GM03348 (cell line): ENCODE measurements around the gene EGFR.

Source experiments
- DNase-seq: peaks from one replicate; pipeline ENCODE4 v3.0.0; 2012; ENCODE audit warnings: low spot score

Gene EGFR

DNA sequence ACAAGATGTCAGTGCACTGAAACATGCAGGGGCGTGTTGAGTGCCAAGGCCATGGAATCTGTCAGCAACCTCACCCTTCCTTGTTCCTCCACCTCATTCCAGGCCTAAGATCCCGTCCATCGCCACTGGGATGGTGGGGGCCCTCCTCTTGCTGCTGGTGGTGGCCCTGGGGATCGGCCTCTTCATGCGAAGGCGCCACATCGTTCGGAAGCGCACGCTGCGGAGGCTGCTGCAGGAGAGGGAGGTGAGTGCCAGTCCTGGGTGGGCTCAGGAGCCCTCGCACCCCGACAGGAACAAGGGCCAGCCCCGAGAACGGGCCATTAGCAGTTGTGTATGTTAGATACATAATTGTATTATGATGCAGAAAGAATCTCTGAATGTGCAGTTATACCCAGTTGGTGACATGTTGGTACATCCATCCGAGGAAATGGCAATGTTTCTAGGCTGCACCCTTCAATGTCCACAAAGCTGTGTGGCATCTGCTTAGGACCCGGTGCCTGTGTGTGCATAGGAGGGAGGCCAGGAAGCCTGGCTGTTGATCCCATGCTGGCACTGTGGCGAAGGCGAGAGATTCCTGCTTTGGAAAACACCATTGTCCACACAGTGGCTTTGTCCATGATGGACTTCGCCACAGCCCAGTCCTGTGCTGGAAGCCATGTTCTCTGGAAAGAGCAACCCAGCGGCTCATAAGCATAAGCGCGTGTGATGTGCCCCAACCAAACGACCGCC lies 154.2 kb downstream of the EGFR start:
- no peak for DNase-seq

DNA sequence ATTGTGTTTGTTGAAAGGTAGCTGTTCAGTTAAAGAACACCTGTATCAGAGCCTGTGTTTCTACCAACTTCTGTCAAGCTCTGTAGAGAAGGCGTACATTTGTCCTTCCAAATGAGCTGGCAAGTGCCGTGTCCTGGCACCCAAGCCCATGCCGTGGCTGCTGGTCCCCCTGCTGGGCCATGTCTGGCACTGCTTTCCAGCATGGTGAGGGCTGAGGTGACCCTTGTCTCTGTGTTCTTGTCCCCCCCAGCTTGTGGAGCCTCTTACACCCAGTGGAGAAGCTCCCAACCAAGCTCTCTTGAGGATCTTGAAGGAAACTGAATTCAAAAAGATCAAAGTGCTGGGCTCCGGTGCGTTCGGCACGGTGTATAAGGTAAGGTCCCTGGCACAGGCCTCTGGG lies 154.9 kb downstream of the EGFR start:
- no peak for DNase-seq

DNA sequence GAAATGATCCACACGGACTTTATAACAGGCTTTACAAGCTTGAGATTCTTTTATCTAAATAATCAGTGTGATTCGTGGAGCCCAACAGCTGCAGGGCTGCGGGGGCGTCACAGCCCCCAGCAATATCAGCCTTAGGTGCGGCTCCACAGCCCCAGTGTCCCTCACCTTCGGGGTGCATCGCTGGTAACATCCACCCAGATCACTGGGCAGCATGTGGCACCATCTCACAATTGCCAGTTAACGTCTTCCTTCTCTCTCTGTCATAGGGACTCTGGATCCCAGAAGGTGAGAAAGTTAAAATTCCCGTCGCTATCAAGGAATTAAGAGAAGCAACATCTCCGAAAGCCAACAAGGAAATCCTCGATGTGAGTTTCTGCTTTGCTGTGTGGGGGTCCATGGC lies 155.6 kb downstream of the EGFR start:
- no peak for DNase-seq

DNA sequence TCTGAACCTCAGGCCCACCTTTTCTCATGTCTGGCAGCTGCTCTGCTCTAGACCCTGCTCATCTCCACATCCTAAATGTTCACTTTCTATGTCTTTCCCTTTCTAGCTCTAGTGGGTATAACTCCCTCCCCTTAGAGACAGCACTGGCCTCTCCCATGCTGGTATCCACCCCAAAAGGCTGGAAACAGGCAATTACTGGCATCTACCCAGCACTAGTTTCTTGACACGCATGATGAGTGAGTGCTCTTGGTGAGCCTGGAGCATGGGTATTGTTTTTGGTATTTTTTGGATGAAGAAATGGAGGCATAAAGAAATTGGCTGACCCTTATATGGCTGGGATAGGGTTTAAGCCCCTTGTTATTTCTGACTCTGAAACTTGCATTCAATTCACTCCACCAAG lies 156.0 kb downstream of the EGFR start:
- DNase-seq = no peak

DNA sequence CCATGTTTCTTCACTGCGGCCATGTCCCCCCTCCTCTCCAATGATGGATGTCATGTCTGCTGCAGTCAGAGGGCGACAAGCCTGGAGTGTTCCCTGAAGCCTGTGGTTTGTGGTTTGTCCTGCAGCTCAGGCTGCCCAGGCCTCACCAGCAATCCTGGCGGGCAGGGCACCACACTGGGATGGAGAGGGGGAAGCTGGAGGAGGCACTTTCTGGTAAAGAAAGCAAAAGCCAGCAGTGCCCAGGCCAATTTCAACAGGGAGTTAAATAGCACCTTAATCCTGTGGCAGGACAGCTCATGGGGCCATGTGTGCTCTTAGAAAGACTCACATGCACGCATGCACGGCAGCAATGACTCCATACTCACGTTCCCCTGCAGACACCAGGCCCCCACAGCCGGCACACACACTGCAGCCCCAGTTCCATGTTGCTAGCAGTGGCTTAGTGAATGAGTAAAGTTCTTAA lies 158.3 kb downstream of the EGFR start:
- DNase-seq = no peak

DNA sequence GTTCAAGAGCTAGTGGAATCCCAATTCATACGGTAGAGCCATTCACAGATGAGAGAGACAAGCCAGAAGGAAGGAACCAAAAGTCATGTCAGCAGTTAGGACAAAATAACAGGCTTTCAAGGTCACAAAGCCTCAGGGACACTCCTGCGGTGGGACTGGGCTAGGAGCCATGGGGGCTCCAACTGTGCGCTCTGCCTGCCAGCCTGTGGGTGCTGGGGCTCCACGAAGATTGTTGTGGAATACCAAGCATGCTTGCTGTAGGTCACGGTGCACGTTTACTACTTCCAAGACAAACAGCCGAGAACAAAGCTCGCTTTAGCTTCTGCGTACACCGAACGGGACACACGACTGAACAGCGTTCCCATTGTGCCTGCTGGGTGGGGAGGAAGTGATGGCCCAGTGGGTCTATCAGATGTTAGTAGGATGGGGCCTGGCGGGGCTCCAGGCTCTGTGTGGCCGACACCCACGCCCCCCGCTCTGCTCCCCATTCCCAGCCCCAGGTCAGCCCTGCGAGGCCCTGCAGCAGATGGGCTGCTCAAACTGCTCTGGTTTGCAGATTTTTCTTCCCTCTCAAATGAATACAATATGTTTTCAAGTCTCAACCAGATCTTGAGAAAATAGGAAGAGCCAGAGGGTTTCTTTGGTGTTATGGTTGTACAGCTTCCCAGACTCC lies 158.9 kb downstream of the EGFR start:
- DNase-seq = no peak

DNA sequence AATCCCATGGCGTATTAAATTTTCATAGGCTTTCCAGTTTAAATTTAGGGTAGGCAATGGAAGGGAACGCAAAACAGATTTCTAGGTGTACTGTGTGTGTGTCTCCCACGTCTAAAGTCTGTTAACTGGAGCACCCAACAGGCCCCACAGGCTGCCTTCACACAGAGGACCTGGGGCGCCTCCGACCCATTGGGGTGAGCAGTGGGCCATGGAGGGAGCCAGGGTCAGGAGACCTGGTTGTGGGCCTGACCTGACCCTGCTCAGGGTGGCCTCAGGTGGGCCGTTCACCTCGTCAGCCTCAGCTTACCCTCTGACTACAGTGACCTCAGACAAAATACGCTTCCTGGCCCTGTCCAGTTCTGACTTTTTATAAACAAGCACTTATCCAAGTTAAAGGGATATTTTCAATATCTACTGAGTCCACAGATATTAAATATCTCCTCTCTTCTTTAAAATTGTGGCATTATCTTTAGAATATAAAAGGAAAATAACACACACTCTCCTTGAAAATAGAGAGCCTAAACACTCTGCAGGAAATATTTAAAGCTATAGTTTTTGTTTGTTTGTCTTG lies 159.6 kb downstream of the EGFR start:
- DNase-seq = no peak

DNA sequence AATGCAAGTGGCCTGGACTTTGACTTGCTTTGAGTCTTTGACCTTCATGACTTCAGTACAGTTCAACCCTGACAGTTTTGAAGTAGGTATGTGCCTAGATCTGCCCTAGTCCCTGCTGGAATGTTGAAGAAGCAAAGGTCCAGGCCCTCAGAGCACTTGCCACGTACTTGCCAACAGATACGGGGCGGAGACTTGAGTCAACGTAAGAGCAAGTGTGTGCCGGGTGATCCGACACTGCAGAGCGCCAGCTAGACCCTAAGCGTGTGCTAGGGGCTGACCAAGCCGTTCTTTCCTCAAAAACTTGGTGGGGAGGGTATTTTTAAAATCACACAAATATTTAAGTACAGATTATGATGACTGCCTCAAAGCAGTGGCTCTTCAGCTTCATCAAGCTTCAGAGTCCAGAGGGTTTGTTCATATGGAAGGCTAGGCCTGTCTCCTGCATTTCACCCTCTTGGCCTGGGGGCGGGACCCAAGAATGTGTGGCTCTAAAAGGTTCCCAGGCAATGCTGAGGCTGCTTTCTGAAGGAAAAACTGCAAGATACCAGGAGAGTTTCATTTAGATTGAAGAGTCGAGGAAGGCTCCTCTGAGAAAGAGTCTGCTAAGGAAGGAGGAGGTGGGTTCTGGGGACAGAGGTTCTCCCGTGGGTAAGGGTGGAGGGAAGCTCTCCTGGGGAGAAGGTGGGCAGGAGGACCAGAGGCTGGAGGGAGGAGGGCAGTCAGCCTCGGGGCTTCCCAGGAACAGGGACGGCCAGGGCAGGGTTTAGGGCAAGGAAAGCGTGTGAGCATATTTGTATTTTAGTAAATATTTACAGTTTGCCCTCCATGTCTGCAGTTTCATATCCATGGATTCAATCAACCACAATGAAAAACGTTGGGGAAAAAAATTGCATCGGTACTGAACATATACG lies 160.3 kb downstream of the EGFR start:
- DNase-seq = no peak

DNA sequence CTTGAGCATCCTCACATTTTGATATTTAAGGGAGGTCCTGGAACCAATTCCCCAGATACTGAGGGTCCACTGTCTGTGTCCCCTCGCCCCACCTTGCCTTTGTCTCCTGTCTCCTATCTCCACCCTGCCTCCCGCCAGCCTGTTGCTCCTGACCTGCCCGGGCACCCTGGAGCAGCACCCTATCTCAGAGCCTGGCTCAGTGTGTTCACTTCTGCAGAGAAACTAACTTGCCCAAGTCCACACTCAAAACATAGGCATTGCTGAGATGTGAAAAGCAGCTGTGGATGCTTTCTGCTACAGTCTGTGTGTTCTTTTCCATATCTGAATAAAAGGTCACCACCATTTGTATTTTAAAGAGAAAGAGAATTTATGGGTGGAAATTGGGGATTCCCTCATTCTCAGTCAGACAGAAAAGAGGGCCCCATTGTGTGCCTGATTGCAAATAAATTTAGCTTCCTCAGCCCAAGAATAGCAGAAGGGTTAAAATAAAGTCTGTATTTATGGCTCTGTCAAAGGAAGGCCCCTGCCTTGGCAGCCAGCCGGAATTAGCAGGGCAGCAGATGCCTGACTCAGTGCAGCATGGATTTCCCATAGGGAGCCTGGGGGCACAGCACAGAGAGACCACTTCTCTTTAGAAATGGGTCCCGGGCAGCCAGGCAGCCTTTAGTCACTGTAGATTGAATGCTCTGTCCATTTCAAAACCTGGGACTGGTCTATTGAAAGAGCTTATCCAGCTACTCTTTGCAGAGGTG lies 161.3 kb downstream of the EGFR start:
- DNase-seq = no peak

DNA sequence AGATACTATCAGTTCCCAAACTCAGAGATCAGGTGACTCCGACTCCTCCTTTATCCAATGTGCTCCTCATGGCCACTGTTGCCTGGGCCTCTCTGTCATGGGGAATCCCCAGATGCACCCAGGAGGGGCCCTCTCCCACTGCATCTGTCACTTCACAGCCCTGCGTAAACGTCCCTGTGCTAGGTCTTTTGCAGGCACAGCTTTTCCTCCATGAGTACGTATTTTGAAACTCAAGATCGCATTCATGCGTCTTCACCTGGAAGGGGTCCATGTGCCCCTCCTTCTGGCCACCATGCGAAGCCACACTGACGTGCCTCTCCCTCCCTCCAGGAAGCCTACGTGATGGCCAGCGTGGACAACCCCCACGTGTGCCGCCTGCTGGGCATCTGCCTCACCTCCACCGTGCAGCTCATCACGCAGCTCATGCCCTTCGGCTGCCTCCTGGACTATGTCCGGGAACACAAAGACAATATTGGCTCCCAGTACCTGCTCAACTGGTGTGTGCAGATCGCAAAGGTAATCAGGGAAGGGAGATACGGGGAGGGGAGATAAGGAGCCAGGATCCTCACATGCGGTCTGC lies 162.2 kb downstream of the EGFR start:
- no peak for DNase-seq

DNA sequence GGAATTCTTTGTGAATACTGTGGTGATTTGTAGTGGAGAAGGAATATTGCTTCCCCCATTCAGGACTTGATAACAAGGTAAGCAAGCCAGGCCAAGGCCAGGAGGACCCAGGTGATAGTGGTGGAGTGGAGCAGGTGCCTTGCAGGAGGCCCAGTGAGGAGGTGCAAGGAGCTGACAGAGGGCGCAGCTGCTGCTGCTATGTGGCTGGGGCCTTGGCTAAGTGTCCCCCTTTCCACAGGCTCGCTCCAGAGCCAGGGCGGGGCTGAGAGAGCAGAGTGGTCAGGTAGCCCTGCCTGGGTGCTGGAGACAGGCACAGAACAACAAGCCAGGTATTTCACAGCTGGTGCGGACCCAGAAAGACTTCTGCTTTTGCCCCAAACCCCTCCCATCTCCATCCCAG lies 162.9 kb downstream of the EGFR start:
- DNase-seq = no peak

DNA sequence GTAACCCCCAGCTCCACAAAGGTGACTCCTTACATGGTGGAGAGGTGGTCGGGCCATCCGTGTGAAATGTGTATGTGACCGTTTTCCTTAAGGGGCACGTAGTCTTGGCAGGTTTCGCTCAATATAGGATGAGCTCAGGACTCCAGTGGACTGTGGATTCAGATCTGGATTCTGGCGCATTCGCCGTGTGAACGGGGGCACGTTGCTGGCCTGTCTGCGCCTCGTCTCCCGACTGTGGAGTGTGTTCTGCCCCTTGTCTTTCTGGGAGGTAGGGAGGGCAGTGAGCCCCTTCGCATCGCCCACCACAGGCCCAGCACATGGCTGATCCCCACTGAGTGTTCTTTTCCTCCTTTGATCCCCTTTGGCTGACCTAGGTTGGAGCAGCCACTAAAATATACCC lies 165.1 kb downstream of the EGFR start:
- no peak for DNase-seq

DNA sequence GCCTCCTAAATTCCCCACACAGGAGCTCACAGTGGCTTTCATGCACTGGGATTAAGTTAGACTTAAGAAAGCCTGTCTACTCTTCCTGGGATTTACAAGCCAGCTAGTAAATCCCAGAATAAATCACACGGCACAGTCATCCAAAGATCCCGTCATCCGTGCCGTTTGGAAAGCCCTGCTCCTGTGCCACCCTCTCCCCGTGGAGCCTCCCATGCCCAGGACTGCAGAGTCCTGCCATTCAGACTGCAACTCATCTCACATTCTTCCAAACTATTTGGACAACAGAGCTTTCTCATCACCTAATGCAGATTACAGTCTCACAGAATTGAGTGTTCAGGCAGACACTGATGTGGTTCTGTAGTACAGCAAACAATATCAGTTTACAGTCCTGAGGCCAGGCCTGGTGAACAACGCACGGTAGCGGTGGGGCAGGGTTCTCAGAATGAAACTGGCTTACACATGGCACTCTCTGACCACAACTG lies 166.5 kb downstream of the EGFR start:
- DNase-seq = no peak

DNA sequence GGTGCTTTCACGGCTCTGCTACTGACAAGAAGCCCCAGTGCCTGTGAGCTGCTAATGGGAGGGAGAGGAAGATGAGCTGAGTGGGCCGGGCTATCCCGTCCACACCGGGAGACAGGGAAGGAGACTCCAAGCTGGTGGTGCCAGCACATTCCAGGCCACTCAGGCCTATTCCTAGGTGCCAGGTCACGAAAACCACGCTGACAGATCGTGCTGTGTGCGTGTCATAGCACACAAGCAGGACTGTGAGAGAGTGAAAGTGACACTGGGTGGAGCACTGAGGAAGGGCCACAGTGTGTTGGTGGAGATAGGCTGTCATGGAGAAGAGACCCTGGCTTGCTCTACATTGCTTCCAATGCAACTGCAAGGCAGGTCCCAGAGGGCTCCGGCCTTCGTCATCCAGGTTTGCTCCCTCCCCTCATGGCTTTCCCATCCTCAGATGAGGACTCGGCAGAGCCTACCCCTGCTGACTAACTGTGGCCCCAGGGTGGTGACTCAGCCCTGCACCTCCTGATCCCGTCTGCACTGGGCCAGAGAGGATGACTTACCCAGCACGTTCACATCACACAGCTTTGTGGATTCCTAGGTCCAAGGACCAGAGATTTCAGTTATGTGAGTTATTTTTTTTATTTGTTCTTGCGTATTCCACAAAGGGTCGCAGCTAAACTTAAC lies 167.3 kb downstream of the EGFR start:
- peak; percentile 93 for DNase-seq

DNA sequence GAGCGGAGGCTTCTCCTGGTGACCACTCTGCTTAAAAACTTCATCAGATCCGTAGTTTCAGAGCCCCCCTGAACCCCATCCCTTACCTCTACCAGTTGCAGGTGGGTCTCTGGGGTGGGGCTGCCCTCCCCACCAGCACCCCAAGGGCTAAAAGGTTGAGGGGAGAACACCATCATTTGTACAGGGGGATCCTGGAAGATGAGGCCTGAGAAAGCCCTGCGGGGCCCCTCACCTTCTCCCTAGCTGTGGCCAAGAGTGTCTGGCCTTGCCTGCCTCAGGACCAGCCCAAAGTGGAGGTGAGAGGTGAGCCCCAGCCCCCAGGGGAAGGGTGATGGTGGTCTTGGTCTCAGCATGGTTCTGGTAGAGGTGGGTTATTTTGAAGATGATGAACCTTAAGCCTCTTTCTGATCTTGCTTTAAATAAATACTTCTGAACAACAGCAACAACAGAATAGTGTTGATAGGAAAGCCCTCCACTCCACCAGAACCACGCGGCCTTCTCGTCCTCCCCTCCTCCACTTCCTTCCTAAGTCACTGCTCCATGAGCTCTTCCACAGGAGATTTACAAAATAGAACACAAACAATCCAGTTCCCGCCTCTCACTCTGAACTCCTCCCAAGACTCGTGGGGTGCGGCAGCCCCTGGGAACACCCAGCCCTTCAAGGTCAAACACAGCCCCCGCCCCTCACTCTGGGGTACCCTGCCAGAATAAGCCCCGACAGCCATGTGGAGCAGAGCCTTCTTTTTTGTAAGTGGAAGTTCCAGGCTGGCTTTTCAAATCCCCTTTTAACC lies 169.1 kb downstream of the EGFR start:
- no peak for DNase-seq

DNA sequence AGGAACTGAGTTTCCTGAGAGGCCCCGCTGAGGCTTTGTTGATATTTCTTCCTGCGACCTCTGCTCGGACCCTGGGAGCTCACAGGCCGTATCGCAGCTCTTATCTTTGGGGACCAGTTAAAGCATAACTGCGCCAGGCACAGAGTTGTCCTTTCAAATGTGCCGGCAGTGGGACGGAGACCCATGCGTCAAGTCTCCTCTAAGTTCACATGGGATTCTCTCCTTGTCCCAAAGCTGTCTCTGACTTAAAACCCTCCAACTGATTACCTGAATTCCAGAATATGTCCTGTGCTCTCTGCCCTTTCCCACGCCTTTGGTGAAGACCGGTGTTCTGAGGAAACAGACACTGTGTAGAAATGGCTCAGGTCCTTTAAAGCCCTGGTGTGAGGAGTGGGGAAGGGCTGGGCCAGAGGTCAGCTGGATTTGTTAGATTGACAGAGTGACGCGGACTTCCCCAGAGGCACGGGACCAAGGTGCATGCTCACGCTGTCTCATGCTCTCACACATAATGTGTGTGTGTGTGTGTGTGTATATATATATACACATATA lies 169.8 kb downstream of the EGFR start:
- no peak for DNase-seq

DNA sequence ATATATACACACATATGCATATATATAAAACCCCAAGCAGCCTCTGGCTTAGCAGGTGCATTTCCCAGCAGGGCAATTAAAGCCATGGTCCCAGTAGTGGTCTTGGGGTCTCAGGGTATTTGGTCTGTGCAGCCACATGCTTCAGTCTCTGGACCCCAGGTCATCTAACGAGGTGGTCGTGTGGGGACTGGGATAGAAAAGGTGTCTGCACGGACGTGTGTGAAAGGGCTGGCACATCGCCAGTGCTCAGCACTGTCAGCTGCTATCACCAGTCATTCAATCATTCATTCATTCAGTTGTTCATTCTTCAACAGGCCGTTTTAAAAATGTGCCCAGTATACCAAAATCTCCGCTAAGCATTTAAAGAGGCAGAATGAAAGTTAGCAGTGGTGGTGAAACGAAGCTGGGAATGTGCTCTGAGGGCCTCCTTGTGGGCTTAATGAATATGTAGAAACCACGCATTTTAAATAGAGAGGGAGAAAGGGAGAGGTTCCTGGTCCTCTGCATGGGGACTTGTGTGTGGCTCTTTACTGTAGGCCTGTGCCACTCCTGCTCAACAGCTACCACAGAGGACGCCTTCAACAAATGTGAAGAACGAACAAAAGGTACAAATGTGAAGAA lies 170.4 kb downstream of the EGFR start:
- DNase-seq = no peak

DNA sequence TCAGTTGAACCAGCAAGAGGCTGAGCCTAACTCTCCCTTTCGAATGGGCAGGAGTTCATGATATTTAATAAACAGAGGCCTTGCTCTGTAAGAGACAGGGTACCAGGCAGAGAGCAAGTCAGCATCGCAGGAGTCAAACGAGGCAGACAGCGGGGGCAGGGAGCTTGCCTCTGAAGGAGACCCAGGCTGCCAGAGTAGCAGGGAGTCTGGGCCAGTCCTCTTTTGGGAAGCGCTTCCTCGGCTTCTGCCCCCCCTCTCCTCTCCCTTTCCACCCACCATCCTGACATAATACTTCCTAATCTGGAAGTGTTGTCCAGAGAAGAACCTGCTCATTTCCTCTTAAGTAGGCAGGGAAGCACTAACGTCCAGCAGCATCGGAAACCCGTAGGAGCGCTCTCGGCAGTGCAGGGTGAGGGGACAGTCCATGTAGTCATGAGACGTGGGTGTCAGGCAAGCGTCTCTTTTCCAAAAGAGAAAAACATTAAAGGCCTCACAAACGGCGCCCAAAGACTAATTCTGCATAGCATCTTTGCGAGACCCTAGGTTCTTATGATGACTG lies 171.1 kb downstream of the EGFR start:
- DNase-seq = no peak
